ENCODE data around the gene SEL1L3.

The SEL1L3 gene

GRCh38 chr4:25847329-25847728 is 15.5 kb downstream of the SEL1L3 start:
- peak; percentile 58 for DNase-seq

GRCh38 chr4:25845841-25846653 is 16.7 kb downstream of the SEL1L3 start:
- no peak for DNase-seq

GRCh38 chr4:25844961-25845712 is 17.7 kb downstream of the SEL1L3 start:
- DNase-seq = no peak

GRCh38 chr4:25843340-25844097 is 19.3 kb downstream of the SEL1L3 start:
- DNase-seq = no peak

- no peak for DNase-seq
Measured at GRCh38 chr4:25842229-25842845, 20.5 kb downstream of the SEL1L3 start.

- no peak for DNase-seq
Measured at GRCh38 chr4:25839687-25840086, 23.1 kb downstream of the SEL1L3 start.

- DNase-seq = no peak
Measured at GRCh38 chr4:25839233-25839632, 23.6 kb downstream of the SEL1L3 start.

- DNase-seq = no peak
Measured at GRCh38 chr4:25838526-25838925, 24.3 kb downstream of the SEL1L3 start.

- DNase-seq = no peak
Measured at GRCh38 chr4:25837107-25837506, 25.7 kb downstream of the SEL1L3 start.

- DNase-seq = peak; percentile 20
Measured at GRCh38 chr4:25835384-25835783, 27.4 kb downstream of the SEL1L3 start.

- no peak for DNase-seq
Measured at GRCh38 chr4:25834411-25835107, 28.2 kb downstream of the SEL1L3 start.

GRCh38 chr4:25830548-25830947 is 32.2 kb downstream of the SEL1L3 start:
- DNase-seq = no peak

GRCh38 chr4:25827897-25828296 is 34.9 kb downstream of the SEL1L3 start:
- DNase-seq = no peak

- no peak for DNase-seq
Measured at GRCh38 chr4:25827373-25827772, 35.4 kb downstream of the SEL1L3 start.

- DNase-seq = no peak
Measured at GRCh38 chr4:25826074-25826752, 36.6 kb downstream of the SEL1L3 start.

- DNase-seq = no peak
Measured at GRCh38 chr4:25823632-25824031, 39.2 kb downstream of the SEL1L3 start.

- DNase-seq = no peak
Measured at GRCh38 chr4:25821899-25822298, 40.9 kb downstream of the SEL1L3 start.

- DNase-seq = no peak
Measured at GRCh38 chr4:25821267-25821666, 41.5 kb downstream of the SEL1L3 start.

GRCh38 chr4:25818876-25819275 is 43.9 kb downstream of the SEL1L3 start:
- DNase-seq = no peak

- DNase-seq = peak; percentile 71
Measured at GRCh38 chr4:25818371-25818871, 44.4 kb downstream of the SEL1L3 start.

GRCh38 chr4:25817059-25817681 is 45.6 kb downstream of the SEL1L3 start:
- peak; percentile 86 for DNase-seq
